Suprapubic skin (tissue), 4 donors: Measurements from ENCODE around the gene MEIS3. TPM values are rescaled to one million over a fixed set of nuclear protein-coding genes. Genes with fewer than 3 reads are reported as not detected.

Experiments used
- DNase-seq, 2 donors: peaks; one replicate each; pipeline ENCODE4 v3.0.0-alpha.2; 2019; ENCODE audit warnings: low spot score in 2 of 2
- H3K27ac ChIP-seq: fragments of 200-600 bp; sonication (generic); one replicate; pipeline ENCODE4 v1.5.1; 2019
- H3K27me3 ChIP-seq: fragments of 200-600 bp; sonication (generic); one replicate; pipeline ENCODE4 v1.5.1; 2019
- H3K36me3 ChIP-seq: fragments of 200-600 bp; sonication (generic); one replicate; pipeline ENCODE4 v1.5.1; 2019
- H3K4me1 ChIP-seq: fragments of 200-600 bp; sonication (generic); one replicate; pipeline ENCODE4 v1.5.1; 2019
- H3K4me3 ChIP-seq: fragments of 200-600 bp; sonication (generic); one replicate; pipeline ENCODE4 v1.5.1; 2019; ENCODE audit warnings: mild to moderate bottlenecking
- H3K9me3 ChIP-seq: fragments of 200-600 bp; sonication (generic); one replicate; pipeline ENCODE4 v1.5.1; 2019
- EP300 ChIP-seq: sonication (generic); formaldehyde crosslinking; IDR thresholded peaks from one replicate; pipeline ENCODE4 v1.6.1; 2017; ENCODE audit warnings: antibody characterized with exemption
- POLR2A ChIP-seq, 2 donors: fragments of 450-650 bp; IDR thresholded peaks; one replicate each; pipeline ENCODE4 v1.6.1; 2017; ENCODE audit warnings: antibody characterized with exemption in 2 of 2, mild to moderate bottlenecking in 2 of 2, moderate library complexity in 2 of 2
- POLR2AphosphoS5 ChIP-seq, 3 donors: sonication (generic); formaldehyde crosslinking; IDR thresholded peaks; one replicate each; pipeline ENCODE4 v1.6.1; 2017; ENCODE audit warnings: antibody characterized with exemption in 3 of 3
- WGBS: methylation state at CpG from one replicate; pipeline ENCODE4 v1.1.5; 2018; 5-methylcytosine and 5-hydroxymethylcytosine counted together
- total RNA-seq, 4 donors: library from RNA; depleted of rRNA; stranded (reverse); fragments of >200 nt; gene quantifications; one replicate each; pipeline ENCODE4 v1.1.0, GENCODE V29; 2016
- TF ChIP-seq, protein P1 (sequence below), 2 donors: fragments of 200-600 bp in 1 of 2; fragments of 450-650 bp in 1 of 2; sonication (generic) in 1 of 2; IDR thresholded peaks; one replicate each; pipeline ENCODE4 v1.5.1; 2016 to 2019; ENCODE audit warnings: antibody characterized with exemption in 2 of 2, mild to moderate bottlenecking in 1 of 2, moderate library complexity in 1 of 2

MEIS3 gene
- total RNA-seq, 4 donors from 2014 or later, result 1.6 to 5.5 (median 3.1) TPM

DNA sequence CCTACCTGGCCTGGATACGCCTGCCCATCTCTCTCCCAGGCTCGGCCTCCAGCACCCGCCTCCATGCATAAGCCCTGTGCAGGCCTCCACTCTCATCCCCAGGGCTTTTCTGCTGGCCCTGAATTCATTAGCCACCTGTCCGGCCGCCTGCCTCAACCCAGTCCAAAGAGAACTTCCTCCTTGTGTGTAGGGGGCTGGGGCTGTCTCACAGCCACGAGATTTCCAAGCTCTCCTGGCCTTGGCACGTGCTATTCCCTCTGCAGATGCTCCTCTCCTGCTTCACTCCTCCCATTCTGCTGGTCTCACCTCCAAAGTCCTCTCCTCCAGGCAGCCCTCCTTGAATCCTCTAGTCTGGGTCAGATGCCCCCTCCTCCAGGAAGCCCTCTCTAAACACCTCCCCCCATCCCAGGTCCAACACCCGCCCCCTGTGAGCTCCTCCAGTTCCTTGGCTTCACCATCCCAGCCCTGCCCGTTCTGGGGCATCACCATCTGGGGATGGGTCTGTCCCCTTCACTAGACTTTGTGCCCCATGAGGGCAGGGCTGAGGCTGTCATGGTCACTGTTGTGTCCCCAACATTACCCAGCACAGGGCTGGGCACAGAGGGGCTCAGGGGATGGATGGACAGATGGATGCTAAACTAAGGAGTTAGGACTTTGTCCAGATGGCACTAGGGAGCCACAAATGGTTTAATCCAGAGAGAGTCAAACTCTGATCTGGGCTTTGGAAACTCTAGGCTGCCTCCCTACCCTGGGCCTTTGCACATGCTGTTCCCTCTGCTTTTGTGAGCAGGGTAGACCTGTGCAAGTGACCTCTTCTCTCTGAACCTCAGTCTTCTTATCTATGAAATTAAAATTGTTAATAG, 14.8 kb downstream of the MEIS3 start:
- DNase-seq, result no peak
- no peak overlapping the region for H3K27ac ChIP-seq
- H3K4me3 ChIP-seq, result no peak overlapping the region
- H3K9me3 ChIP-seq, result no peaks in the 10 kb centered on the region
- WGBS, result 81% methylated on average over 9 of the region's 9 CpGs
- no peaks in the 10 kb centered on the region for H3K36me3 ChIP-seq
- TF ChIP-seq POLR2A (IDR thresholded peaks at IDR 0.05) (no peak), POLR2AphosphoS5 (IDR thresholded peaks at IDR 0.05) (no peak), EP300 (no peak)
- H3K27me3 ChIP-seq, result peaks cover 47% of the 10 kb centered on the region
- peaks cover 3% of the 10 kb centered on the region for H3K4me1 ChIP-seq

- H3K36me3 ChIP-seq, result no peaks in the 10 kb centered on the region
- peaks cover 37% of the 10 kb centered on the region for H3K27me3 ChIP-seq
- DNase-seq, result no peak
- no peaks in the 10 kb centered on the region for H3K9me3 ChIP-seq
- no peak overlapping the region for H3K27ac ChIP-seq
- TF ChIP-seq POLR2AphosphoS5 (IDR thresholded peaks at IDR 0.05) (no peak), EP300 (no peak), POLR2A (IDR thresholded peaks at IDR 0.05) (no peak)
- TF ChIP-seq, protein P1, sequence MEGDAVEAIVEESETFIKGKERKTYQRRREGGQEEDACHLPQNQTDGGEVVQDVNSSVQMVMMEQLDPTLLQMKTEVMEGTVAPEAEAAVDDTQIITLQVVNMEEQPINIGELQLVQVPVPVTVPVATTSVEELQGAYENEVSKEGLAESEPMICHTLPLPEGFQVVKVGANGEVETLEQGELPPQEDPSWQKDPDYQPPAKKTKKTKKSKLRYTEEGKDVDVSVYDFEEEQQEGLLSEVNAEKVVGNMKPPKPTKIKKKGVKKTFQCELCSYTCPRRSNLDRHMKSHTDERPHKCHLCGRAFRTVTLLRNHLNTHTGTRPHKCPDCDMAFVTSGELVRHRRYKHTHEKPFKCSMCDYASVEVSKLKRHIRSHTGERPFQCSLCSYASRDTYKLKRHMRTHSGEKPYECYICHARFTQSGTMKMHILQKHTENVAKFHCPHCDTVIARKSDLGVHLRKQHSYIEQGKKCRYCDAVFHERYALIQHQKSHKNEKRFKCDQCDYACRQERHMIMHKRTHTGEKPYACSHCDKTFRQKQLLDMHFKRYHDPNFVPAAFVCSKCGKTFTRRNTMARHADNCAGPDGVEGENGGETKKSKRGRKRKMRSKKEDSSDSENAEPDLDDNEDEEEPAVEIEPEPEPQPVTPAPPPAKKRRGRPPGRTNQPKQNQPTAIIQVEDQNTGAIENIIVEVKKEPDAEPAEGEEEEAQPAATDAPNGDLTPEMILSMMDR (IDR thresholded peaks at IDR 0.05), result no peak
- 86% methylated on average over 15 of the region's 16 CpGs for WGBS
- H3K4me1 ChIP-seq, result peaks cover 3% of the 10 kb centered on the region
- H3K4me3 ChIP-seq, result no peak overlapping the region
Observed at GRCh38 chr19:47402504-47402903, 16.8 kb downstream of the MEIS3 start.

GRCh38 chr19:47398707-47399597, 20.4 kb downstream of the MEIS3 start:
- no peaks in the 10 kb centered on the region for H3K36me3 ChIP-seq
- H3K27me3 ChIP-seq, result peaks cover 5% of the 10 kb centered on the region
- H3K4me1 ChIP-seq, result no peaks in the 10 kb centered on the region
- TF ChIP-seq, protein P1 (IDR thresholded peaks at IDR 0.05), result no peak
- no peak for TF ChIP-seq EP300
- no peak for TF ChIP-seq POLR2AphosphoS5 (IDR thresholded peaks at IDR 0.05)
- no peak for TF ChIP-seq POLR2A (IDR thresholded peaks at IDR 0.05)
- 52% methylated on average over 23 of the region's 24 CpGs for WGBS
- no peaks in the 10 kb centered on the region for H3K9me3 ChIP-seq
- H3K4me3 ChIP-seq, result no peak overlapping the region
- no peak overlapping the region for H3K27ac ChIP-seq
- no peak for DNase-seq

GRCh38 chr19:47391510-47392223, 27.7 kb downstream of the MEIS3 start:
- no peaks in the 10 kb centered on the region for H3K36me3 ChIP-seq
- peak; percentile 86 to 89 for DNase-seq
- WGBS, result 35% methylated on average over 15 of the region's 15 CpGs
- no peak for TF ChIP-seq EP300
- TF ChIP-seq, protein P1 (IDR thresholded peaks at IDR 0.05), result peak; percentile 80 to 90
- H3K9me3 ChIP-seq, result no peaks in the 10 kb centered on the region
- no peaks in the 10 kb centered on the region for H3K4me1 ChIP-seq
- H3K27ac ChIP-seq, result no peak overlapping the region
- no peak overlapping the region for H3K4me3 ChIP-seq
- no peaks in the 10 kb centered on the region for H3K27me3 ChIP-seq

- Histone ChIP-seq H3K27ac (no peak overlapping the region), H3K9me3 (no peaks in the 10 kb centered on the region), H3K4me1 (no peaks in the 10 kb centered on the region), H3K27me3 (no peaks in the 10 kb centered on the region), H3K4me3 (no peak overlapping the region), H3K36me3 (no peaks in the 10 kb centered on the region)
- TF ChIP-seq EP300, result no peak
- TF ChIP-seq POLR2A (IDR thresholded peaks at IDR 0.05), result no peak
- TF ChIP-seq, protein P1 (IDR thresholded peaks at IDR 0.05), result no peak
- TF ChIP-seq POLR2AphosphoS5 (IDR thresholded peaks at IDR 0.05), result no peak
- DNase-seq, result no peak
- WGBS, result 75% methylated on average over 20 of the region's 20 CpGs
Observed at GRCh38 chr19:47390533-47391488, 28.5 kb downstream of the MEIS3 start.
